Right ventricle myocardium inferior (tissue), 1 donor: ENCODE measurements around the gene NDUFB5. TPM values are rescaled to one million over a fixed set of nuclear protein-coding genes. Genes with fewer than 3 reads are reported as not detected.
"Not testable (repeated sequence)": the region's sequence is repeated elsewhere in the genome, so short reads cannot be mapped to it uniquely, and the experiment has no call there.

Experiments
- ATAC-seq: fragments of 200-7000 bp; cut with Tn5 transposase; one replicate; pipeline ENCODE4 v1.9.1; 2020; ENCODE audit warnings: mild to moderate bottlenecking, moderate library complexity
- DNase-seq: peaks from one replicate; pipeline ENCODE4 v3.0.0; 2021; ENCODE audit errors: missing footprints
- intact Hi-C: fragments of 100-400 bp; cut with DNase I; formaldehyde crosslinking; loops from one replicate; pipeline ENCODE4 v1.11.0; 2022
- total RNA-seq: library from RNA; stranded (reverse); fragmentation: NEBNext Ultra II Directional; extraction: Animal tissue kit (Norgen Biotek cat#: 25700); gene quantifications from one replicate; pipeline ENCODE4 v1.2.1, GENCODE V29; 2021
- donor health status: DM: no; HTN: yes; CAD: no; lungs with severe emphysema.

NDUFB5 gene
- total RNA-seq, 1 donor from 2014 or later = 365 TPM

- no peak for DNase-seq
Measured at GRCh38 chr3:179615458-179616173, 11.0 kb downstream of the NDUFB5 start.

DNA sequence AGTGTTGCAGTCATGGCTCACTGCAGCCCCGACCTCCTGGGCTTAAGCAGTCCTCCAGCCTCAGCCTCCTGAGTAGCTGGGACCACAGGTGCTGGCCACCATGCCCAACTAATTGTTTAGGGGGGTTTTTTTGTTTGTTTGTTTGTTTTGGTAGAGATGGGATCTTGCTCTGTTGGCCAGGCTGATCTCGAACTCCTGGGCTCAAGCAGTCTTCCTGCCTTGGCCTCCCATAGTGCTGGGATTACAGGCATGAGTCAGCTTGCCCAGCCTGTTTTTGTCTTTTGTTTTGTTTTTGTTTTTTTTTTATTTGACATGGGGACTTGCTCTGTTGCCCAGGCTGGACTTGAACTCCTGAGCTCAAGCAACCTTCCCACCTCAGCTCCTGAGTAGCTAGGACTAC is 17.4 kb downstream of the NDUFB5 start:
- intact Hi-C loops = no loop called here
- DNase-seq (no peak), ATAC-seq (no peak)

More at GRCh38 chr3:179615458-179616173, 11.0 kb downstream of the NDUFB5 start:
- intact Hi-C loops = no loop called here
- no peak for ATAC-seq

- ATAC-seq (no peak), DNase-seq (no peak)
- intact Hi-C loops = no loop called here
Measured at GRCh38 chr3:179624451-179624850, 19.9 kb downstream of the NDUFB5 start.

- no peak for DNase-seq
- ATAC-seq = no peak
- intact Hi-C loops = no loop called here
Measured at GRCh38 chr3:179630753-179631451, 26.3 kb downstream of the NDUFB5 start.

DNA sequence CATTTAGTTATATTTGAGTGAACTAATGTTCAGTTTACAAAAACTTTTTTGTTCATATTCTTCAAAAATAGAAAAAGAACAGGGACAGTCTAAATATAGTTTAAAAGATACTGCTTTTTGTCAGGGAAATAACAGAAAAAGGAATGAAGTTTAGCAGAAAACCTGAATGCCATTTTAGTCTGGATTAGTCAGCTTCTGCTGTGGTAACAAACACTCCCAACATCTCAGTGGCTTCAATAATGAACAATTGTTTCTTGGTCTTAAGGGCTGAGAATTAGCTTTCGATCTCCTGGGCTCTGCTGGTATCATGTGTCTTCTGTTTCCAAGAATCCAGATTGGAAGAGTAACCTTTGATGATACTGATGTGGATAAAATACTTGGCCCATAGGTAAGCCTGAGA is 35.9 kb downstream of the NDUFB5 start:
- ATAC-seq = no peak
- DNase-seq = no peak
- intact Hi-C loops = no loop called here

- ATAC-seq (no peak), DNase-seq (no peak)
- intact Hi-C loops = no loop called here
Measured at GRCh38 chr3:179642871-179643270, 38.3 kb downstream of the NDUFB5 start.

GRCh38 chr3:179643837-179644236 is 39.2 kb downstream of the NDUFB5 start:
- DNase-seq, ATAC-seq, intact Hi-C loops: not testable (repeated sequence)

DNA sequence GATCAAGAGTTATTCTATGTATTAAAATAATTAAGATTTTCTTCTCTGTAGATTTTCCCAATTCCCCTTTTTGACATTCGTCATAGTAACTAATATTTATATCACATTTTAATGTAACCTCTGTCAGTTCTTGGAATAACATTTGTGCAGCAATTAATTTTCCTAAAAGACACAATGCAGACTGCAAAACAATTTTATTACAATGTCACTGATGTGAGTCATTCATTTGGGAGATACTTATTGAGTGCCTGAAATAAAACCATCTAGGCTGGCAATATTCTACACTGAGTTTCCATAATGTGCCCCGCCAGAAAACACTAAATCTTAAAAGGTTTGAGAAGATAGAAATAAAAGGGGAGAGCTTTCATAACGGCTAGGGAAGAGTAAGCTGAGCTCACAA is 41.6 kb downstream of the NDUFB5 start:
- ATAC-seq (no peak), DNase-seq (no peak)
- intact Hi-C loops = no loop called here

- no peak for ATAC-seq
Measured at GRCh38 chr3:179651687-179652446, 47.3 kb downstream of the NDUFB5 start.

GRCh38 chr3:179652447-179653095 is 48.0 kb downstream of the NDUFB5 start, which contains the start of gene USP13:
TSS of gene USP13 (plus strand) at chr3:179653040. CDS start at chr3:179653226, 186 bp downstream.
- intact Hi-C loops = loop anchor here (1.0 to 2.0 kb wide), 4 partner anchors 28 to 82 kb away; partner anchors contain the start of genes MRPL47 and NDUFB5
- ATAC-seq = peak; percentile 78
- DNase-seq = peak; percentile 84

More at GRCh38 chr3:179651687-179652446, 47.3 kb downstream of the NDUFB5 start:
- intact Hi-C loops = loop anchor here (2.0 kb wide), 3 partner anchors 47 to 83 kb away; partner anchors contain the start of genes MRPL47 and NDUFB5
- no peak for DNase-seq

DNA sequence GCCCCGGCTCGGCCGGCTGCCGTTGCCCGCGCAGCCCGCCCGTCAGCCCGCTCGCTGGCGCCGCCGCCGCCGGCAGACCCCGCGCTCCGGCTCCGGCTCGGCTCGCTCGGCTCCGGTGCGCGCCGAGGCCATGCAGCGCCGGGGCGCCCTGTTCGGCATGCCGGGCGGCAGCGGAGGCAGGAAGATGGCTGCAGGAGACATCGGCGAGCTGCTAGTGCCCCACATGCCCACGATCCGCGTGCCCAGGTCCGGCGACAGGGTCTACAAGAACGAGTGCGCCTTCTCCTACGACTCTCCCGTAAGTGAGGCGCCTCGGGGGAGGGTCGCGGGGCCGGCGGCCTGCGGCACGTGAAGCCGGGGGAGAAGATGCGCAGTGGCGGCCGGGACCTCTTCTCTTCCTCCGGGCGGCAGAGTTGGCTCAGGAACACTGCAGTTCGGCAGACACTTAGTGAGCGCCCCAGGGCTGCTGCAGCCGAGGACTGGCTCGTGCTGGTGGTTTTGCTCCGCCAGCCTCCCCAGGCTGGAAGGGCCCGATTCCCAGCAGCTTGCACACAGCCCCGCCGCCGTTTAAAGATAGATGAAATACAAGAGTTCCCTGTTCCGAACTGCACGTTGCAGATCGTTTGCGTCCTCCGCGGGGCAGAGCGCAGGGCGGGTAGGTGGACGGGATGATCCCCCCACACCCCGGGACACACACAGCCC is 48.7 kb downstream of the NDUFB5 start:
- ATAC-seq (peak; percentile 82), DNase-seq (peak; percentile 87)
- intact Hi-C loops = loop anchor here (1.0 to 2.0 kb wide), 4 partner anchors 27 to 82 kb away; partner anchors contain the start of genes MRPL47 and NDUFB5

GRCh38 chr3:179655236-179655635 is 50.6 kb downstream of the NDUFB5 start:
- ATAC-seq (no peak), DNase-seq (no peak)
- intact Hi-C loops = no loop called here

- ATAC-seq (peak; percentile 17), DNase-seq (no peak)
- intact Hi-C loops = no loop called here
Measured at GRCh38 chr3:179658606-179659005, 54.0 kb downstream of the NDUFB5 start.

- ATAC-seq = no peak
Measured at GRCh38 chr3:179660872-179661271, 56.3 kb downstream of the NDUFB5 start.

DNA sequence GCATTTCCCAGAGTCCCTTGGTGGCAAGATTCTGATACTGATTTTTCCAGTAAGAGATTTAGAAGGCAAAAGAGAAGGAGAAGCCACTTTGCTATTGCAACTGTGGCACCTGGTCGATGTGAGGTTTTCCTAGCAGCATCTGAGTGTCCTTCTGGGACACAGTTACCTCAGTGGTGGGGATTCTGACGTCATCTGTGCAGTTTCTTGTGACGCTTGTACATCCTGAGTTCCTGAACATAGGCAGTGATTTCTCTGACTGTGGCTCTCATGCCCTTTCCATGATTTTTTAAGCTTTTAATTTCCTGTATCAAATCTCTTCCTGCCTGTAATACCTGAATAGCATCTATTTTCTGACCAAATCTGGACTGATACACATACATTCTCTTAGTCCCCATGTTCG is 57.2 kb downstream of the NDUFB5 start:
- DNase-seq (no peak), ATAC-seq (no peak)
- intact Hi-C loops = no loop called here

More at GRCh38 chr3:179660872-179661271, 56.3 kb downstream of the NDUFB5 start:
- no peak for DNase-seq
- intact Hi-C loops = no loop called here

GRCh38 chr3:179663093-179663492 is 58.5 kb downstream of the NDUFB5 start:
- intact Hi-C loops = no loop called here
- ATAC-seq (no peak), DNase-seq (no peak)

- no peak for DNase-seq
- intact Hi-C loops = no loop called here
- no peak for ATAC-seq
Measured at GRCh38 chr3:179666030-179666429, 61.4 kb downstream of the NDUFB5 start.

DNA sequence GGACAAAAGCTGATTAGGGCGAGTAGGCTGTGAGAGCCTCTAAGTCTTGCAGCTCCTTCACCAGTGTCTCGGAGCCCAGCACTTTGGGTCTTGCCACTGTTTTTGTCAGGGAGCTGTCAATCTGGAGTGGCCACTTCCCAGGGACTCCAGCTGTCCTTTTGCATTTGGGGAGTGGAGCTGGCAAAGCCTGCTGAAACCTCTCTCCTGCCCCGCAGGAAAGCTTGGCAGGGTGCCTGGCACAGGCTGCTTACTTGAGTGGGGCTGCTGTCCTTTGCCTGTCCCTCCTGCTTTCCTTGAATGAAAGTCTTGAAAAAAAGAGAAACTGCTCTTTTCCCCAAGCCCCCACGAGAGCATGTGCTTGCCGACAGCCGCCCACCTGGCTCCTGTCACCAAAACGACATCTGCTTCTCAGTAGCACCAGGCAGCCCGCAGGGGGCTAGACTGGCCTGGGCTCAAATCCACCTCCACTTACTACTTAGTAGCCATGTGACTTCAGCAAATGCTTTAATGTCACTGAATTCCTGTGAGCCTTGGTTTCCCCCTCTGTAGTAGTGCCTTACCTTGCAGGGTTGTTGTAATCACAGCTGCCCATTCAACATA is 61.9 kb downstream of the NDUFB5 start:
- peak; percentile 65 for ATAC-seq
- intact Hi-C loops = no loop called here
- DNase-seq = peak; percentile 88
